HTR-8/SVneo (cell line): ENCODE measurements around the gene SLC38A2.
"Not testable (repeated sequence)": the region's sequence is repeated elsewhere in the genome, so short reads cannot be mapped to it uniquely, and the experiment has no call there.

Experiments used
- DNase-seq: peaks from one replicate; pipeline ENCODE4 v3.0.0; 2011; ENCODE audit warnings: low spot score, mixed read lengths; ENCODE audit not compliant: insufficient read length
- FAIRE-seq: peaks from 2 replicates; lab custom pipeline; 2011; peaks lifted over from hg19 to GRCh38; lab: Jason Lieb, UNC

SLC38A2 gene

DNA sequence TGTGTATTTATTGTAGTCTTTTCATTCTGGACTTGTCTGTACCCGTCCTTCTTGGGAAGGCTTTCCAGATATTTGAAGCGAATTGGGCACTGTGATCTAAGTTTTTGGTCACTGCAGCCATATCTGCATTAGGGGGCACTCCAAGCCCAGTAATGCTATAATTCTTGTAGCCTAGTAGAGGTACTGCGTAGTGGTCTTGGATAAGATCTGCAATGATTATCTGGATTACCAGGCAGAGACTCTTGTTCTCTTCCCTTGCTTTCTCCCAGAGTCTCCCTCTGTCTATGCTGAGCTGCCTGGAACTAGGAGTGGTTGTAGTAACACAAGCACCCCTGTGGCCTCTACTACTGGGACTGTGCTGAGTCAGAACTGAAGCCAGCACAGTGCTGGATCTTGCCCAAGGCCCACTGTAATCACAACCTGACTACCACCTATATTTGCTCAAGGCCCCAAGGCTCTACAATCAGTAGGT lies 30.0 kb downstream of the SLC38A2 start:
- DNase-seq (no peak), FAIRE-seq (no peak)

DNA sequence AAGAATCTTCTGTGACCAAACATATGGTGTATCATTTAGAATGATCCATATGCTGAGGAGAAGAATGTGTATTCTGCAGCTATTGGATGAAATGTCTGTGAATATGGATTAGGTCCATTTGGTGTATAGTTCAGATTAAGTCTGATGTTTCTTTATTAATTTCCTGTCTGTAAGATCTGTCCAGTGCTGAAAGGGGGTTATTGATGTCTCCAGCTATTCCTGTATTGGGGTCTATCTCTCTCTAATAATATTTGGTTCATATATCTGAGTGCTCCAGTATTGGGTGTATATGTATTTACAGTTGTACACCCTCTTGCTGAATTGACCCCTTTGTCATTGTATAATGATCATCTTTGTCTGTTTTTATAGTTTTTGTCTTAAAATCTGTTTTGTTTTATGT lies 33.5 kb downstream of the SLC38A2 start:
- DNase-seq (no peak), FAIRE-seq (no peak)

DNA sequence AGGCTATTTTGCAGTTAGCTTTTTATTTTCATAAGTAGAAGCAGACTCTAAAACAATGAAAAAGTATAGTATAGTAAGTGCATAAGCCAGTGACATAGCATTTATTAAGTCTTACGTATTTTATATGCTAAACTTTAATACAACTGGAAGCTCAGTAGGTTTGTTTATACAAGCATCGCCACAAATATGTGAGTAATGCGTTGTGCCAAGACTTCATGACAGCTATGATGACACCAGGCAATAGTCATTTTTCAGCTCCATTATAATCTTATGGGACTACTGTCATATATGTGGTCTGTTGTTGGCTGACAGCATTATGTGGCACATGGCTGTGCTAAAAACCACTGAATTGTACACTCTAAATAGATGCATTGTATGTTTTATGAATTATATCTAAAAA lies 40.3 kb downstream of the SLC38A2 start:
- DNase-seq (peak; percentile 36), FAIRE-seq (peak; percentile 67)

DNA sequence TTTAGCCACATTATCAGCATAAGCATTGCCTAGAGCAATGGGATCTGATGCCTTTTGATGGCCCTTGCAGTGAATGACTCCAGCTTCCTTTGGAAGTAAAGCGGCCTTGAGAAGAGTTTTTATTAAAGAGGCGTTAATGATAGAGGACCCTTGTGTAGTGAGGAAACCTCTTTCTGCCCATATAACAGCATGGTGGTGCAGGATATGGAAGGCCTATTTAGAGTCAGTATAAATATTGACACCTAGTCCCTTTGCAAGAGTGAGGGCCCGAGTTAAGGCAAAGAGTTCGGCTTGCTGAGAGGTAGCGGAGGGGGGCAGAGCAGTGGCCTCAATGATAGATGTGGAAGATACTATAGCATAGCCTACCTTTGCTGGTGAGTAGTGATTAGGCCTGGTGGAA lies 47.5 kb downstream of the SLC38A2 start:
- not testable (repeated sequence) for FAIRE-seq, DNase-seq

DNA sequence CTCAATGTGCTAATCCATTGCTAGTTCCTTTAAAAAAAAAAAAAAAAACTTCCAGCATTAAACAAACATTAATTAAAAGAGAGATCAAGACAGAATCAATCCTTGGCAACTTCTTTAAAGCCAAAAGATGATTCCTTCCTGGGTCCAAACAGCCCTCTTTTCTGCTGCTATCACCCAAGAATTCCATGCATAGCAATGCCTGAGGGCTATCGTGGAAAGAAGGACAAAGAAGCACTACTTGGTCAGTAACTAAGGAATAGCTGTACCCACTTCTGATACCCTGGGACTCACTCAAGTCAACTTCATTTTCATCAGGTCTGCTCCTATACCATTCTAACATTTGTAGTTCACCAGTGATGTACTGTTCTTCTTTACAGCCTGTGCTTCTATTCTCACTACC lies 51.8 kb downstream of the SLC38A2 start:
- no peak for FAIRE-seq

DNA sequence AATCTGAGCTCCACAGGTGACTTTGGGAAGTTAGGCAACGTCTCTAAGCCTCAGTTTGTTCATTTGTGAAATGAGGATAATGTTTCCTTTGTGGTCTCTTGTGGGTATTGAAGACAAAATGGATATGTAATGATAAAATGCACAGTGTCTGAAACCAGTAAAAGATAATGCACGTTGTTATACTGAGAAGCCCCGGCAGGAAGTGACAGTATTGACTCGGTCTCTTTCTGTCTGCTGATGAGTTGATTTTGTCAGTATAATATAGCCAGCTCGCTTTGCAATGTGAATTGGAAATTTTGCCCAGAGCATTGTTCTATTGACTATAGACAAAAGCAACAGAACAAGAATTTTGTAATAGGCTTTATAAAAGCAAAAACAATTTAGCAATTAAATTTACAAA lies 54.5 kb downstream of the SLC38A2 start:
- FAIRE-seq, result no peak
- DNase-seq, result no peak

More for the DNA sequence above, 51.8 kb downstream of the SLC38A2 start:
- DNase-seq, result no peak
